GM21423 (cell line): ENCODE data around the gene TNFSF8.

Source experiments
- ATAC-seq: cut with Tn5 transposase; IDR thresholded peaks from one replicate; pipeline ENCODE4 v1.9.1; 2021; ENCODE audit warnings: mild to moderate bottlenecking, moderate library complexity; ENCODE audit not compliant: unreplicated experiment

TNFSF8 gene

GRCh38 chr9:114880291-114880745 is 50.1 kb downstream of the TNFSF8 start:
- ATAC-seq = no peak

- no peak for ATAC-seq
Observed at GRCh38 chr9:114878879-114879564, 51.4 kb downstream of the TNFSF8 start.

- ATAC-seq = no peak
Observed at GRCh38 chr9:114869845-114870244, 60.5 kb downstream of the TNFSF8 start.

- ATAC-seq = no peak
Observed at GRCh38 chr9:114869378-114869777, 61.0 kb downstream of the TNFSF8 start.

- no peak for ATAC-seq
Observed at GRCh38 chr9:114867327-114867726, 63.1 kb downstream of the TNFSF8 start.

GRCh38 chr9:114864471-114864870 is 65.9 kb downstream of the TNFSF8 start:
- no peak for ATAC-seq

GRCh38 chr9:114861922-114862605 is 68.3 kb downstream of the TNFSF8 start:
- ATAC-seq = no peak

GRCh38 chr9:114861273-114861672 is 69.1 kb downstream of the TNFSF8 start:
- ATAC-seq = no peak

- ATAC-seq = no peak
Observed at GRCh38 chr9:114860187-114860586, 70.2 kb downstream of the TNFSF8 start.

- ATAC-seq = no peak
Observed at GRCh38 chr9:114856942-114857315, 73.5 kb downstream of the TNFSF8 start.

GRCh38 chr9:114856215-114856941 is 74.0 kb downstream of the TNFSF8 start:
- no peak for ATAC-seq

GRCh38 chr9:114855488-114855887 is 74.9 kb downstream of the TNFSF8 start:
- ATAC-seq = no peak

GRCh38 chr9:114854736-114855355 is 75.5 kb downstream of the TNFSF8 start:
- ATAC-seq = no peak

GRCh38 chr9:114853071-114853855 is 77.1 kb downstream of the TNFSF8 start:
- no peak for ATAC-seq

- ATAC-seq = no peak
Observed at GRCh38 chr9:114852050-114852594, 78.3 kb downstream of the TNFSF8 start.

- ATAC-seq = no peak
Observed at GRCh38 chr9:114851306-114851705, 79.1 kb downstream of the TNFSF8 start.
